Effector memory CD4-positive, alpha-beta T cell (primary cell): ENCODE measurements around the gene SPAM1.

Experiments
- DNase-seq, 3 donors: peaks; one replicate each; pipeline ENCODE4 v3.0.0-alpha.2; 2020
- H3K27ac ChIP-seq: 2 replicates; pipeline ENCODE4 v1.7.0; 2013; ENCODE audit warnings: mild to moderate bottlenecking, low read length, moderate library complexity; ENCODE audit not compliant: insufficient read depth, poor library complexity, severe bottlenecking
- H3K27me3 ChIP-seq: replicated peaks from 2 replicates; pipeline ENCODE4 v1.7.0; 2013; ENCODE audit warnings: mild to moderate bottlenecking, low read length; ENCODE audit not compliant: insufficient read depth, control insufficient read depth, poor library complexity, severe bottlenecking
- H3K36me3 ChIP-seq: 2 replicates; pipeline ENCODE4 v1.7.0; 2013; ENCODE audit warnings: mild to moderate bottlenecking, low read length, moderate library complexity; ENCODE audit not compliant: control insufficient read depth, insufficient read depth
- H3K4me1 ChIP-seq: 2 replicates; pipeline ENCODE4 v1.7.0; 2013; ENCODE audit warnings: low read length, mild to moderate bottlenecking; ENCODE audit not compliant: control insufficient read depth, insufficient read depth, poor library complexity, severe bottlenecking
- H3K4me3 ChIP-seq: 2 replicates; pipeline ENCODE4 v1.7.0; 2013; ENCODE audit warnings: low read length, low read depth, mild to moderate bottlenecking; ENCODE audit not compliant: insufficient read depth, poor library complexity, severe bottlenecking
- H3K9me3 ChIP-seq: 2 replicates; pipeline ENCODE4 v1.7.0; 2013; ENCODE audit warnings: mild to moderate bottlenecking, low read length, moderate library complexity; ENCODE audit not compliant: control insufficient read depth

SPAM1 gene

DNA sequence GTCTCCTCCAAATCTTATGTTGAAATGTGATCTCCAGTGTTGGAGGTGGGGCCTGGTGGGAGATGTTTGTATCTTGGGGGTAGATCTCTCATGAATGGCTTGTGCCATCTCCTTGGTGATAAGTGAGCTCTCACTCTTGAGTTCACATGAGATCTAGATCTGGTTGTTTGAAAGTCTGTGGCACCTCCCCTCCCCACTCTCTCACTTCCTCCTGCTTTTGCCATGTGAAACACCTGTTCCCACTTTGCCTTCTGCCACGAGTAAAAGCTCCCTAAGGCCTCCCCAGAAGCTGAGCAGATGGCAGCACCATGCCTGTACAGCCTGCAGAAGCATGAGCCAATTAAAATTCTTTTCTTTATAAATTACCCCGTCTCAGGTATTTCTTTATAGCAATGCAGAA lies 84.3 kb downstream of the SPAM1 start:
- no peaks in the 10 kb centered on the region for H3K9me3 ChIP-seq
- H3K27me3 ChIP-seq, result no peaks in the 10 kb centered on the region
- no peak overlapping the region for H3K4me3 ChIP-seq
- H3K27ac ChIP-seq, result no peak overlapping the region
- DNase-seq, result no peak
- no peaks in the 10 kb centered on the region for H3K36me3 ChIP-seq
- no peaks in the 10 kb centered on the region for H3K4me1 ChIP-seq
